H9 (cell line): ENCODE results near the gene FANCE. TPM values are rescaled to one million over a fixed set of nuclear protein-coding genes. Genes with fewer than 3 reads are reported as not detected.
A peak's percentile ranks its signal among the peaks of the same experiment; 100 is the strongest.

ENCODE experiments used
- DNase-seq: peaks from one replicate; pipeline ENCODE4 v3.0.0-alpha.2; 2017
- H2AFZ ChIP-seq: one replicate; pipeline ENCODE4 v1.6.1; 2013; ENCODE audit warnings: mild to moderate bottlenecking, low read length, control low read depth, moderate library complexity
- H2AK5ac ChIP-seq: 2 replicates; pipeline ENCODE4 v1.6.1; 2013; ENCODE audit warnings: low read length, control low read depth, mixed read lengths; ENCODE audit not compliant: insufficient read length
- H2BK120ac ChIP-seq: one replicate; pipeline ENCODE4 v1.6.1; 2013; ENCODE audit warnings: low read depth, mild to moderate bottlenecking, low read length, control low read depth, inconsistent platforms; ENCODE audit not compliant: poor library complexity, severe bottlenecking
- H2BK12ac ChIP-seq: 2 replicates; pipeline ENCODE4 v1.6.1; 2013; ENCODE audit warnings: low read length, control low read depth, mixed read lengths, low read depth; ENCODE audit not compliant: insufficient read length
- H2BK15ac ChIP-seq: 2 replicates; pipeline ENCODE4 v1.6.1; 2013; ENCODE audit warnings: low read depth, low read length, control low read depth
- H2BK20ac ChIP-seq: one replicate; pipeline ENCODE4 v1.6.1; 2013; ENCODE audit warnings: low read depth, mild to moderate bottlenecking, low read length, control low read depth, inconsistent platforms; ENCODE audit not compliant: poor library complexity, severe bottlenecking
- H2BK5ac ChIP-seq: 2 replicates; pipeline ENCODE4 v1.6.1; 2013; ENCODE audit warnings: low read length, control low read depth, mixed read lengths; ENCODE audit not compliant: insufficient read length
- H3K14ac ChIP-seq: 2 replicates; pipeline ENCODE4 v1.6.1; 2013; ENCODE audit warnings: low read length, control low read depth; ENCODE audit not compliant: insufficient read depth
- H3K18ac ChIP-seq: 2 replicates; pipeline ENCODE4 v1.6.1; 2013; ENCODE audit warnings: low read depth, mild to moderate bottlenecking, mixed read lengths, low read length, control low read depth; ENCODE audit not compliant: insufficient read length
- H3K23ac ChIP-seq: 2 replicates; pipeline ENCODE4 v1.6.1; 2013; ENCODE audit warnings: low read length, control low read depth, mixed read lengths, low read depth; ENCODE audit not compliant: insufficient read length
- H3K23me2 ChIP-seq: 2 replicates; pipeline ENCODE4 v1.6.1; 2013; ENCODE audit warnings: low read depth, mild to moderate bottlenecking, mixed read lengths, low read length, control low read depth; ENCODE audit not compliant: insufficient read length, poor library complexity, severe bottlenecking
- H3K27ac ChIP-seq: 2 replicates; pipeline ENCODE4 v1.5.1; 2013; ENCODE audit warnings: low read length, control low read depth, mixed read lengths, low read depth; ENCODE audit not compliant: insufficient read length
- H3K27me3 ChIP-seq: 2 replicates; pipeline ENCODE4 v1.6.1; 2013; ENCODE audit warnings: low read length, control low read depth, inconsistent platforms; ENCODE audit not compliant: insufficient read depth
- H3K4ac ChIP-seq: 2 replicates; pipeline ENCODE4 v1.6.1; 2013; ENCODE audit warnings: low read depth, mild to moderate bottlenecking, control low read depth, inconsistent platforms, low read length, moderate library complexity
- H3K4me1 ChIP-seq: 2 replicates; pipeline ENCODE4 v1.6.1; 2013; ENCODE audit warnings: low read length, control low read depth, inconsistent platforms; ENCODE audit not compliant: insufficient read depth
- H3K4me2 ChIP-seq: 2 replicates; pipeline ENCODE4 v1.6.1; 2013; ENCODE audit warnings: low read length, control low read depth, mixed read lengths; ENCODE audit not compliant: insufficient read length, insufficient read depth
- H3K56ac ChIP-seq: 2 replicates; pipeline ENCODE4 v1.6.1; 2013; ENCODE audit warnings: low read depth, mild to moderate bottlenecking, mixed read lengths, low read length, control low read depth; ENCODE audit not compliant: insufficient read length
- H3K79me1 ChIP-seq: 2 replicates; pipeline ENCODE4 v1.6.1; 2013; ENCODE audit warnings: low read depth, mild to moderate bottlenecking, moderate library complexity, low read length, control low read depth, inconsistent platforms; ENCODE audit not compliant: insufficient read depth, poor library complexity, severe bottlenecking
- H3K79me2 ChIP-seq: 2 replicates; pipeline ENCODE4 v1.6.1; 2013; ENCODE audit warnings: low read length, control low read depth, inconsistent platforms; ENCODE audit not compliant: insufficient read depth
- H3K9ac ChIP-seq: 2 replicates; pipeline ENCODE4 v1.6.1; 2013; ENCODE audit warnings: low read length, control low read depth, mixed read lengths; ENCODE audit not compliant: insufficient read length; ENCODE audit errors: extremely low read depth
- H3K9me3 ChIP-seq: one replicate; pipeline ENCODE4 v1.6.1; 2013; ENCODE audit warnings: low read depth, low read length, inconsistent platforms; ENCODE audit not compliant: control insufficient read depth
- H3T11ph ChIP-seq: one replicate; pipeline ENCODE4 v1.6.1; 2013; ENCODE audit warnings: mild to moderate bottlenecking, low read length, control low read depth, inconsistent platforms
- H4K20me1 ChIP-seq: one replicate; pipeline ENCODE4 v1.6.1; 2013; ENCODE audit not compliant: control insufficient read depth, insufficient read length, insufficient read depth
- H4K5ac ChIP-seq: 2 replicates; pipeline ENCODE4 v1.6.1; 2013; ENCODE audit warnings: low read depth, mild to moderate bottlenecking, mixed read lengths, low read length, control low read depth; ENCODE audit not compliant: insufficient read length
- H4K8ac ChIP-seq: replicated peaks from 2 replicates; pipeline ENCODE4 v1.6.1; 2013; ENCODE audit warnings: low read length, control low read depth, mixed read lengths, low read depth; ENCODE audit not compliant: insufficient read length
- H4K91ac ChIP-seq: 2 replicates; pipeline ENCODE4 v1.6.1; 2013; ENCODE audit warnings: low read depth, mild to moderate bottlenecking, moderate library complexity, mixed read lengths, low read length, control low read depth; ENCODE audit not compliant: insufficient read length
- H3K27ac Mint-ChIP-seq, 3 experiments: 2 replicates in 2 of 3; 3 replicates in 1 of 3; pipeline ENCODE4 v1.8.0; 2020 to 2021; ENCODE audit warnings: mixed read lengths in 3 of 3, mild to moderate bottlenecking in 1 of 3, moderate library complexity in 1 of 3
- H3K27me3 Mint-ChIP-seq: 2 replicates; pipeline ENCODE4 v1.8.0; 2021; ENCODE audit warnings: low read depth, mild to moderate bottlenecking, moderate library complexity, mixed read lengths
- H3K36me3 Mint-ChIP-seq, 3 experiments: 2 replicates in 2 of 3; 3 replicates in 1 of 3; pipeline ENCODE4 v1.8.0; 2020 to 2021; ENCODE audit warnings: low read depth in 3 of 3, mixed read lengths in 3 of 3; ENCODE audit not compliant: insufficient read depth in 1 of 3
- H3K4me1 Mint-ChIP-seq, 2 experiments: 2 replicates each; pipeline ENCODE4 v1.8.0; 2020; ENCODE audit warnings: mixed read lengths in 2 of 2
- H3K4me3 Mint-ChIP-seq, 2 experiments: 2 replicates in 1 of 2; 3 replicates in 1 of 2; pipeline ENCODE4 v1.8.0; 2020 to 2021; ENCODE audit warnings: mild to moderate bottlenecking in 2 of 2, mixed read lengths in 2 of 2, moderate library complexity in 1 of 2
- H3K9me3 Mint-ChIP-seq, 2 experiments: 2 replicates in 1 of 2; 3 replicates in 1 of 2; pipeline ENCODE4 v1.8.0; 2020; ENCODE audit warnings: mild to moderate bottlenecking in 2 of 2, mixed read lengths in 2 of 2, moderate library complexity in 1 of 2
- CTCF ChIP-seq: fragments of 200-600 bp; sonication (generic); conservative IDR thresholded peaks from 3 replicates; pipeline ENCODE4 v1.8.0; 2021; ENCODE audit warnings: antibody characterized with exemption, mild to moderate bottlenecking
- WGBS: extraction: QIAGEN DNeasy Blood & Tissue Kit; methylation state at CpG from one replicate; pipeline ENCODE4 v1.1.7; 2013; ENCODE audit warnings: missing lambda C conversion rate, low lambda C conversion rate, mixed read lengths; ENCODE audit not compliant: insufficient read length; ENCODE audit errors: extremely low coverage; 5-methylcytosine and 5-hydroxymethylcytosine counted together
- total RNA-seq: library from RNA; stranded (reverse); gene quantifications from 2 replicates; pipeline ENCODE4 v1.2.1, GENCODE V29; 2021

Gene FANCE
- total RNA-seq, 1 experiment from 2014 or later, result 8.4 TPM

GRCh38 chr6:35435074-35435837 is 16.9 kb upstream of the FANCE start:
- Histone ChIP-seq H3K4me1 (no peaks in the 10 kb centered on the region; the same call in 1 of the 2 replicates), H2BK120ac (no peak overlapping the region), H3K56ac (no peak overlapping the region), H2BK5ac (no peak overlapping the region), H2AK5ac (no peak overlapping the region), H4K8ac (no peak overlapping the region), H3K18ac (no peak overlapping the region), H3K9ac (no peak overlapping the region), H3K9me3 (no peaks in the 10 kb centered on the region), H3K23ac (no peak overlapping the region), H4K91ac (no peak overlapping the region), H3K4me2 (no peak overlapping the region), H2BK15ac (no peak overlapping the region), H3K14ac (no peak overlapping the region), H2BK20ac (no peak overlapping the region), H3K23me2 (no peaks in the 10 kb centered on the region), H3K4ac (no peak overlapping the region), H4K20me1 (no peaks in the 10 kb centered on the region), H3K79me1 (no peaks in the 10 kb centered on the region), H3K79me2 (no peaks in the 10 kb centered on the region), H3T11ph (no peak overlapping the region), H3K27ac (no peak overlapping the region), H2BK12ac (no peak overlapping the region), H4K5ac (no peak overlapping the region), H3K27me3 (no peaks in the 10 kb centered on the region), H2AFZ (no peak overlapping the region)
- no CpG with 5 or more reads among the region's 16 CpGs for WGBS
- Mint-ChIP-seq H3K4me3 (peak overlapping the region in 1 of 2 experiments; percentile 55; a peak in 2 of 5 replicates), H3K4me1 (peaks cover 3 to 16% of the 10 kb centered on the region in 2 experiments), H3K9me3 (no peaks in the 10 kb centered on the region; a peak in 1 of 5 replicates), H3K36me3 (no peaks in the 10 kb centered on the region; a peak in 2 of 7 replicates), H3K27ac (peak overlapping the region in 1 of 3 experiments; percentile 28; a peak in 2 of 7 replicates), H3K27me3 (0 out of 2 replicates have a peak, but pooled peaks cover 2% of the 10 kb centered on the region)
- no peak for DNase-seq
- no peak for TF ChIP-seq CTCF
